ENCODE data around the gene ZNF232.
"Not testable (repeated sequence)": the region's sequence is repeated elsewhere in the genome, so short reads cannot be mapped to it uniquely, and the experiment has no call there.

The ZNF232 gene

DNA sequence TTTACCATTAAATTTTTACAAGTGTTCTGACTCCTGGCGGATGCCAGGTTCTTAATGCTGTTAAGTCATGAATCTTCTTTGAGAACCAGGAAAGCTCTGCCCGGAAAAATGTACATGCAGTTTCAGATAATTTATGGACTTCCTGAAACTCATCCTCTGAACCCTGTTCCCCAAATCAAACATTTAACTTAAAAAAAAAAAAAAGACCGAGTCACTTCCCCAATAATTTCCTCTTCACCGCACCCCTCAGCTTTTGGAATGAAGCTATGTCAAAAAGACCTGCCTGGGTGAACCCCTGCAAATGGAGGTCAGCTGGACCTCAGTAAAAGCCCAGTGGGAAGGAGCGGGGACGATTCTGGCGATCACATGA lies 15.0 kb downstream of the ZNF232 start:
- DNase-seq: no peak

- DNase-seq: no peak
These were observed 19.3 kb downstream of the ZNF232 start for GRCh38 chr17:5092218-5093010.

GRCh38 chr17:5080591-5080990 lies 31.1 kb downstream of the ZNF232 start:
- DNase-seq: no peak

GRCh38 chr17:5078106-5079028 lies 33.3 kb downstream of the ZNF232 start, which contains the start of gene ZFP3:
ZFP3 (plus strand) TSS chr17:5078467; CDS start chr17:5091505, 13,038 bp downstream.
- peak; percentile 77 to 84 for DNase-seq

DNA sequence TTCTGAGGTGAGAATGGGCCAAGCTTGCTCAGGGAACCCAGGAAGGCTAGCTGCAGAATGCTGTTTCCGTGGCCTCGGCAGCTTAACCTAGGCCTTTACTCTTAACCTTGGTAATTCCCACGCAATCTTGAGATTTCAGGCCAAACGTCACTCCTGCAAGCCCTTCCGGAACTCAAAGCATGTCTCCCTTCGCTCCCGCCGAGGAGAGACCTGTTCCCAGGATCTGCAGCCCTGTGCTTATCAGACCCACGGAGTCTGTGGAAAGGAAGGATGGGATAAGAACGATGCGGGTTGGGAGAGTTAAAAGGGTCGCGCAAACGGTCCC lies 33.9 kb downstream of the ZNF232 start:
- no peak for DNase-seq

DNA sequence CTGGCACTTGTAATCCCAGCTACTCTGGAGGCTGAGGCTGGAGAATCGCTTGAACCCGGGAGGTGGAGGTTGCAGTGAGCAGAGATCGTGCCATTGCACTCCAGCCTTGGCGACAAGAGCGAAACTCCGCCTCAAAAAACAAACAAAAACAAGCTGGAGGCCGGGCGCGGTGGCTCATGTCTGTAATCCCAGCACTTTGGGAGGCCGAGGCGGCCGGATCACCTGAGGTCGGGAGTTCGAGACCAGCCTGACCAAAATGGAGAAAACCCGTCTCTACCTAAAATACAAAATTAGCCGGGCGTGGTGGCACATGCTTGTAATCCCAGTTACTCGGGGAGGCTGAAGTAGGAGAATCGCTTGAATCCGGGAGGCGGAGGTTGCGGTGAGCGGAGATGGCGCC lies 34.4 kb downstream of the ZNF232 start:
- not testable (repeated sequence) for DNase-seq

- DNase-seq: not testable (repeated sequence)
These were observed 36.2 kb downstream of the ZNF232 start for GRCh38 chr17:5075472-5075871.

- DNase-seq: no peak
These were observed 42.0 kb downstream of the ZNF232 start for GRCh38 chr17:5069724-5070123.

DNA sequence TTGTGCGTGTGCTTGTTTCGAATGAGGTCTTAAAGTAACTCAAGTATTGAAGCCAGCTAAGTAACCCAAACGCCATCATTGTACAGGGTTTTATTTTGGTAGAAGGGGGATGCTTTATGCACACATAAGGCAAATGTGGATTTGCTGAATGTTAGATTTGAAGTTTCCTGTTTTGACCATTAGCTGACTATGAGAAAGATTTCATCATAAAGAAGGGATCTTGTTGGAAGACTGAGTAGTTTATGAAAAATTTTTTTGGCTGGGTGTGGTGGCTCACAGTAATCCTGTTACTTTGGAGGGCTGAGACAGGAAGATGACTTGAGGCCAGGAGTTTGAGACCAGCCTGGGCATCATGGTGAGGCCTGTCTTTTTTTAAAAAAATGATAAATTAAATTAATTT lies 43.4 kb downstream of the ZNF232 start:
- no peak for DNase-seq

DNA sequence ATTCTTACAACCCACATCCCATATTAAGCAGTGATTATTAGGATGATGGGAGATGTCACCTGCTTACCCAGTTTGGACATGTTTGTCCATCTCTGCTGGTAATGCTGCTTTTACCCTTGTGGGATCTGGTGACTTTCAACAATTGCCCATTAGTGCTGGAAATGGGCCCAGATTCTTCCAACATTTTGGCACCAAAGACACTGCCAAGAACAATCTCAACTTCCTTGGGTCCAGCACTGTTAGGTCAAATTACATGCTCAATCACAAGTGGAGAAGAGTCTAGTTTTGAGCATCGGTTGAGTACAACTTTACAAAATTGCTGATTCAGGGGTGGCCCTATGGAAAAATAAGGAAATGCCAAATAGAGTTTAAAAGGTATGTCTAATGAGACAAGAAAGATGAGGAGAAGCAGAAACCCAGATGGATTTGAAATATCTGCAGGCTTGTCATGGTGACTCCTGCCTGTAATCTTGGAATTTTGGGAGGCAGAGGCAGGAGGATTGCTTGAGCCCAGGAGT lies 46.4 kb downstream of the ZNF232 start:
- no peak for DNase-seq

Data from activated CD4-positive, alpha-beta T cell treated with anti-CD3 and anti-CD28 coated beads, Interleukin-2, amount 50 U/mL, for 48 hours (primary cell).